Neutrophil (primary cell): ENCODE data around the gene NRSN2.

Experiments used
- H3K27ac ChIP-seq: fragments of 200-600 bp; sonication (generic); 2 replicates; pipeline ENCODE4 v1.5.1; 2016; ENCODE audit warnings: mild to moderate bottlenecking, moderate library complexity
- H3K27me3 ChIP-seq: fragments of 200-600 bp; sonication (generic); 2 replicates; pipeline ENCODE4 v1.6.0; 2016; ENCODE audit warnings: mild to moderate bottlenecking
- H3K36me3 ChIP-seq: fragments of 200-600 bp; sonication (generic); 2 replicates; pipeline ENCODE4 v1.5.1; 2017
- H3K4me1 ChIP-seq, 2 experiments: fragments of 200-600 bp in 1 of 2; sonication (generic) in 1 of 2; 1 replicate in 1 of 2; 2 replicates in 1 of 2; pipeline versions ENCODE4 v1.5.1 to v1.6.1; 2013 to 2016; ENCODE audit warnings: low read depth in 1 of 2, low read length in 1 of 2, mild to moderate bottlenecking in 1 of 2, moderate library complexity in 1 of 2; ENCODE audit not compliant: control insufficient read depth in 1 of 2, insufficient read depth in 1 of 2
- H3K4me3 ChIP-seq, 2 experiments: fragments of 200-600 bp in 1 of 2; sonication (generic) in 1 of 2; 1 replicate in 1 of 2; 2 replicates in 1 of 2; pipeline ENCODE4 v1.5.1; 2013 to 2016; ENCODE audit warnings: low read depth in 1 of 2, low read length in 1 of 2, mild to moderate bottlenecking in 1 of 2, moderate library complexity in 1 of 2
- H3K9me3 ChIP-seq: fragments of 200-600 bp; sonication (generic); 2 replicates; pipeline ENCODE4 v1.5.1; 2016
- TF ChIP-seq, protein P1 (sequence below): fragments of 200-600 bp; sonication (generic); IDR thresholded peaks from 2 replicates; pipeline ENCODE4 v1.5.1; 2016; ENCODE audit warnings: antibody characterized with exemption

The NRSN2 gene

DNA sequence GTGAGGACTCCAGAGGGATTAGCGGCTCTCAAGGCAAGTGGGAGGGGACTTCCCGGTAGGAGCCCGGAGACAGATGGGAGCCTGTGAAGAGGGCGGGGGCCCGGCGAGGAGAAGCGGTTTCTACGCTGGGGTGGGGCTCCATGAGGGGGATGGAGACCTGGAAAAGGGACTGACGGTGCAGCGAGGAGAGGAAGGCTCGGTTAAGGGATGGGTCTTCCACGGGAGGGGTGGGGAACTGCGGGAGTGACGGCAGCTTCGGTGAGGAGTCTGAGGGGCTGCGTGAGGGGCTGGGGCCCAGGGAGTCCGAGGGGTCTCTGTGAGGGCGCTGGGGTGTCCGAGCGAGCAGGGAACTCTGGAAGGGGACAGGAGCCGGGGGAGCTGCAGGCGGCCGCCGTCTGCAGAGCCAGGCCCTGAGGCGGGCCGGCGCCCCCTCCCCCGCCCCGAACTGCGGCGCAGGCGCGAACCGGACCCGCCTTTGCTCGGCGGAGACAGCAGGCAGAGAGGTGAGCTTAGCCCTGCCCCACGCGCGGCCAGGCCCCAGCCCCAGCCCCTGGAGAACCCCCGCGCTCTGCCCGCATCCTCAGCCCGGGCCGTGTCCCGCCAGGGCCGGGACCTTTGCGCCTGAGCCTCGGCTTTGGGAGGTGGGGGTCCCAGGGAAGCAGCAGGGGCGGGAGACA, at the start of gene NRSN2:
NRSN2 (plus strand) TSS at position 472 of the 677 bp plus-strand sequence. CDS start 2,533 bp downstream, outside the sequence.
- Histone ChIP-seq H3K4me3 (peak within 1 kb of the TSS; percentile 71 to 93), H3K9me3 (no peaks in the 10 kb centered on the region), H3K36me3 (no peaks in the 10 kb centered on the region), H3K4me1 (peaks cover 14 to 18% of the 10 kb centered on the region in 2 experiments), H3K27ac (peak within 1 kb of the TSS; percentile 48), H3K27me3 (peaks cover 60% of the 10 kb centered on the region)
- TF ChIP-seq, protein P1, sequence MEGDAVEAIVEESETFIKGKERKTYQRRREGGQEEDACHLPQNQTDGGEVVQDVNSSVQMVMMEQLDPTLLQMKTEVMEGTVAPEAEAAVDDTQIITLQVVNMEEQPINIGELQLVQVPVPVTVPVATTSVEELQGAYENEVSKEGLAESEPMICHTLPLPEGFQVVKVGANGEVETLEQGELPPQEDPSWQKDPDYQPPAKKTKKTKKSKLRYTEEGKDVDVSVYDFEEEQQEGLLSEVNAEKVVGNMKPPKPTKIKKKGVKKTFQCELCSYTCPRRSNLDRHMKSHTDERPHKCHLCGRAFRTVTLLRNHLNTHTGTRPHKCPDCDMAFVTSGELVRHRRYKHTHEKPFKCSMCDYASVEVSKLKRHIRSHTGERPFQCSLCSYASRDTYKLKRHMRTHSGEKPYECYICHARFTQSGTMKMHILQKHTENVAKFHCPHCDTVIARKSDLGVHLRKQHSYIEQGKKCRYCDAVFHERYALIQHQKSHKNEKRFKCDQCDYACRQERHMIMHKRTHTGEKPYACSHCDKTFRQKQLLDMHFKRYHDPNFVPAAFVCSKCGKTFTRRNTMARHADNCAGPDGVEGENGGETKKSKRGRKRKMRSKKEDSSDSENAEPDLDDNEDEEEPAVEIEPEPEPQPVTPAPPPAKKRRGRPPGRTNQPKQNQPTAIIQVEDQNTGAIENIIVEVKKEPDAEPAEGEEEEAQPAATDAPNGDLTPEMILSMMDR = no peak

- Histone ChIP-seq H3K4me3 (peak overlapping the region; percentile 85 to 91), H3K27ac (peak overlapping the region; percentile 92), H3K4me1 (peaks cover 41 to 42% of the 10 kb centered on the region in 2 experiments), H3K27me3 (no peaks in the 10 kb centered on the region), H3K36me3 (peaks cover 3% of the 10 kb centered on the region), H3K9me3 (no peaks in the 10 kb centered on the region)
- TF ChIP-seq, protein P1 = no peak
Measured at GRCh38 chr20:297925-298775, 48.8 kb upstream of the NRSN2 start.

GRCh38 chr20:298776-299391, 48.0 kb upstream of the NRSN2 start:
- Histone ChIP-seq H3K9me3 (no peaks in the 10 kb centered on the region), H3K36me3 (peaks cover 3% of the 10 kb centered on the region), H3K27me3 (no peaks in the 10 kb centered on the region), H3K4me1 (peaks cover 35 to 37% of the 10 kb centered on the region in 2 experiments), H3K4me3 (peak overlapping the region; percentile 85 to 91), H3K27ac (peak overlapping the region; percentile 92)
- TF ChIP-seq, protein P1 = no peak

GRCh38 chr20:300345-300990, 46.4 kb upstream of the NRSN2 start:
- Histone ChIP-seq H3K9me3 (no peaks in the 10 kb centered on the region), H3K27ac (peak overlapping the region; percentile 3), H3K4me3 (no peak overlapping the region), H3K4me1 (peaks cover 34 to 37% of the 10 kb centered on the region in 2 experiments), H3K27me3 (no peaks in the 10 kb centered on the region), H3K36me3 (peaks cover 3% of the 10 kb centered on the region)
- TF ChIP-seq, protein P1 = no peak
